Stimulated activated CD4-positive, alpha-beta T cell treated with anti-CD3 and anti-CD28 coated beads, Interleukin-2, amount 100 ng/mL, for 24 hours (primary cell): ENCODE measurements around the gene FBXL3.
A peak's percentile ranks its signal among the peaks of the same experiment; 100 is the strongest.
"Not testable (repeated sequence)": the region's sequence is repeated elsewhere in the genome, so short reads cannot be mapped to it uniquely, and the experiment has no call there.

Experiments used
- DNase-seq, 2 donors: peaks; one replicate each; pipeline ENCODE4 v3.0.0-alpha.2; 2020

The FBXL3 gene

GRCh38 chr13:77022341-77022740, 4.6 kb downstream of the FBXL3 start:
- no peak for DNase-seq

GRCh38 chr13:77019756-77020155, 7.2 kb downstream of the FBXL3 start:
- no peak for DNase-seq

GRCh38 chr13:77016888-77017623, 9.9 kb downstream of the FBXL3 start:
- no peak for DNase-seq

GRCh38 chr13:77016251-77016812, 10.6 kb downstream of the FBXL3 start:
- DNase-seq: no peak

- no peak for DNase-seq
Observed at GRCh38 chr13:77014906-77015685, 11.9 kb downstream of the FBXL3 start.

GRCh38 chr13:77013853-77014542, 13.0 kb downstream of the FBXL3 start:
- no peak for DNase-seq

GRCh38 chr13:77009719-77010118, 17.2 kb downstream of the FBXL3 start:
- DNase-seq: not testable (repeated sequence)

- no peak for DNase-seq
Observed at GRCh38 chr13:77009011-77009410, 17.9 kb downstream of the FBXL3 start.

GRCh38 chr13:77008337-77008736, 18.6 kb downstream of the FBXL3 start:
- not testable (repeated sequence) for DNase-seq

- DNase-seq: no peak
Observed at GRCh38 chr13:77002590-77003190, 24.3 kb downstream of the FBXL3 start.

- no peak for DNase-seq
Observed at GRCh38 chr13:77001963-77002587, 24.9 kb downstream of the FBXL3 start.

- no peak for DNase-seq
Observed at GRCh38 chr13:77001540-77001939, 25.4 kb downstream of the FBXL3 start.

GRCh38 chr13:77000475-77000874, 26.5 kb downstream of the FBXL3 start:
- DNase-seq: no peak

GRCh38 chr13:76994281-76994680, 32.7 kb downstream of the FBXL3 start:
- DNase-seq: no peak

GRCh38 chr13:76993473-76993872, 33.5 kb downstream of the FBXL3 start:
- DNase-seq: no peak

GRCh38 chr13:76993021-76993420, 33.9 kb downstream of the FBXL3 start:
- DNase-seq: no peak

GRCh38 chr13:76992548-76993001, 34.4 kb downstream of the FBXL3 start:
- DNase-seq: peak; percentile 12 to 26

GRCh38 chr13:76991796-76992547, 35.0 kb downstream of the FBXL3 start, which contains the start of gene CLN5:
CLN5 (plus strand) TSS chr13:76992081; CDS start chr13:76992099, 18 bp downstream.
- DNase-seq: peak; percentile 93

- DNase-seq: peak; percentile 64 to 70
Observed at GRCh38 chr13:76991432-76991795, 35.5 kb downstream of the FBXL3 start.

- no peak for DNase-seq
Observed at GRCh38 chr13:76983676-76984075, 43.3 kb downstream of the FBXL3 start.

- no peak for DNase-seq
Observed at GRCh38 chr13:76982061-76982460, 44.9 kb downstream of the FBXL3 start.
